Activated naive CD4-positive, alpha-beta T cell (primary cell): ENCODE results near the gene MDP1.
A peak's percentile ranks its signal among the peaks of the same experiment; 100 is the strongest.
"Not testable (repeated sequence)": the region's sequence is repeated elsewhere in the genome, so short reads cannot be mapped to it uniquely, and the experiment has no call there.

Experiments
- DNase-seq, 4 experiments: peaks; one replicate each; lab custom pipeline; 2025; lab: John Stamatoyannopoulos, UW

The MDP1 gene

GRCh38 chr14:24250354-24250753 lies 34.5 kb upstream of the MDP1 start:
- no peak for DNase-seq

GRCh38 chr14:24249230-24250021 lies 33.6 kb upstream of the MDP1 start:
- no peak for DNase-seq

- DNase-seq = no peak
These were observed 31.6 kb upstream of the MDP1 start for GRCh38 chr14:24247422-24247821.

GRCh38 chr14:24246765-24247212 lies 30.9 kb upstream of the MDP1 start:
- DNase-seq = no peak

GRCh38 chr14:24245350-24245749 lies 29.5 kb upstream of the MDP1 start:
- DNase-seq = not testable (repeated sequence)

- no peak for DNase-seq
These were observed 27.5 kb upstream of the MDP1 start for GRCh38 chr14:24243336-24243836.

GRCh38 chr14:24241829-24242443 lies 26.1 kb upstream of the MDP1 start:
- DNase-seq = peak; percentile 92 to 97 (median 93)

- DNase-seq = no peak
These were observed 24.4 kb upstream of the MDP1 start for GRCh38 chr14:24240110-24240918.

GRCh38 chr14:24238527-24239037 lies 22.7 kb upstream of the MDP1 start:
- DNase-seq = no peak

GRCh38 chr14:24238123-24238522 lies 22.3 kb upstream of the MDP1 start:
- no peak for DNase-seq

GRCh38 chr14:24237463-24237955 lies 21.6 kb upstream of the MDP1 start:
- no peak for DNase-seq

- DNase-seq = no peak
These were observed 21.0 kb upstream of the MDP1 start for GRCh38 chr14:24236689-24237462.

GRCh38 chr14:24235804-24236688 lies 20.2 kb upstream of the MDP1 start:
- DNase-seq = no peak

GRCh38 chr14:24234095-24235005 lies 18.5 kb upstream of the MDP1 start:
- no peak for DNase-seq

- no peak for DNase-seq
These were observed 17.6 kb upstream of the MDP1 start for GRCh38 chr14:24233538-24233866.

GRCh38 chr14:24232645-24233537 lies 17.0 kb upstream of the MDP1 start, which contains the start of gene GMPR2:
Gene GMPR2, plus strand, starts transcription at chr14:24232929. Its CDS starts 325 bp downstream, at chr14:24233254.
- DNase-seq = peak in 1 of 4 experiments; percentile 26

GRCh38 chr14:24232121-24232644 lies 16.3 kb upstream of the MDP1 start, which contains the start of gene NEDD8:
Gene NEDD8, minus strand, starts transcription at chr14:24232367. Its CDS starts 100 bp downstream, at chr14:24232267.
- peak; percentile 76 to 94 (median 79) for DNase-seq
